ENCODE data around the gene ZNF32.

- TF ChIP-seq CTCF (IDR thresholded peaks at IDR 0.05): no peak
- no peak for TF ChIP-seq POLR2A (IDR thresholded peaks at IDR 0.05)
Observed at GRCh38 chr10:43680035-43680434, 31.4 kb upstream of the ZNF32 start.
